PC-3 (cell line): Measurements from ENCODE around the gene TTC28.

Source experiments
- EZH2 ChIP-seq: fragments of 300-600 bp; sonication (generic); IDR thresholded peaks from one replicate; pipeline ENCODE4 v1.6.1; 2017; ENCODE audit warnings: antibody characterized with exemption, mild to moderate bottlenecking, low read length; ENCODE audit not compliant: unreplicated experiment
- EZH2phosphoT487 ChIP-seq: fragments of 300-600 bp; sonication (generic); IDR thresholded peaks from 2 replicates; pipeline ENCODE4 v1.6.1; 2018; ENCODE audit warnings: mild to moderate bottlenecking, antibody characterized with exemption, low read length, borderline replicate concordance
- TF ChIP-seq, protein P1 (sequence below): fragments of 300-600 bp; sonication (generic); conservative IDR thresholded peaks from 2 replicates; pipeline ENCODE4 v1.5.1; 2017; ENCODE audit warnings: antibody characterized with exemption, low read depth, mild to moderate bottlenecking, low read length

DNA sequence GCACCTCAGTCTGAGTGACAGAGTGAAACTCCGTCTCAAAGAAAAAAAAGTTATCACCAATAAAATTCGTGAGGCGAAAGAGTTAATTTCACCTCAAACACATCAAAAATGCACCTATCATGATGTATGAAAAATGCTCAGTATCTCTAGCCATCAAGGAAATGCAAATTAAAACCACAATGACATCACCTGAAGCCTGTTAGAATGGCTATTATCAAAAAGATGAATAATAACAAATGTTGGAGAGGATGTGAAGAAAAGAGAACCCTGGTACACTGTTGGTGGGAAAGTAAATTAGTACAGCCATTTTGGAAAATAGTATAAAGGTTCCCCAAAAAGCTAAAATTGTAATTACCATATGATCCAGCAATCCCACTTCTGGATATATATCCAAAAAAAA is 38.4 kb upstream of the TTC28 start:
- TF ChIP-seq, protein P1, sequence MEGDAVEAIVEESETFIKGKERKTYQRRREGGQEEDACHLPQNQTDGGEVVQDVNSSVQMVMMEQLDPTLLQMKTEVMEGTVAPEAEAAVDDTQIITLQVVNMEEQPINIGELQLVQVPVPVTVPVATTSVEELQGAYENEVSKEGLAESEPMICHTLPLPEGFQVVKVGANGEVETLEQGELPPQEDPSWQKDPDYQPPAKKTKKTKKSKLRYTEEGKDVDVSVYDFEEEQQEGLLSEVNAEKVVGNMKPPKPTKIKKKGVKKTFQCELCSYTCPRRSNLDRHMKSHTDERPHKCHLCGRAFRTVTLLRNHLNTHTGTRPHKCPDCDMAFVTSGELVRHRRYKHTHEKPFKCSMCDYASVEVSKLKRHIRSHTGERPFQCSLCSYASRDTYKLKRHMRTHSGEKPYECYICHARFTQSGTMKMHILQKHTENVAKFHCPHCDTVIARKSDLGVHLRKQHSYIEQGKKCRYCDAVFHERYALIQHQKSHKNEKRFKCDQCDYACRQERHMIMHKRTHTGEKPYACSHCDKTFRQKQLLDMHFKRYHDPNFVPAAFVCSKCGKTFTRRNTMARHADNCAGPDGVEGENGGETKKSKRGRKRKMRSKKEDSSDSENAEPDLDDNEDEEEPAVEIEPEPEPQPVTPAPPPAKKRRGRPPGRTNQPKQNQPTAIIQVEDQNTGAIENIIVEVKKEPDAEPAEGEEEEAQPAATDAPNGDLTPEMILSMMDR: no peak
- no peak for TF ChIP-seq EZH2
- no peak for TF ChIP-seq EZH2phosphoT487
